ENCODE measurements around the gene WNT9A.
"Not testable (repeated sequence)": the region's sequence is repeated elsewhere in the genome, so short reads cannot be mapped to it uniquely, and the experiment has no call there.

WNT9A gene

GRCh38 chr1:227915564-227916553 lies 31.9 kb downstream of the WNT9A start:
- H3K36me3 Mint-ChIP-seq (ENCODE audit: low read depth): no peaks in the 10 kb centered on the region
- no peak overlapping the region for H3K27ac Mint-ChIP-seq
- H3K27me3 Mint-ChIP-seq: no peaks in the 10 kb centered on the region
- no peak for DNase-seq
- no peak overlapping the region for H3K4me3 Mint-ChIP-seq
- H3K4me1 Mint-ChIP-seq (ENCODE audit: low read depth): no peaks in the 10 kb centered on the region
- H3K9me3 Mint-ChIP-seq: no peaks in the 10 kb centered on the region

GRCh38 chr1:227914801-227915563 lies 32.8 kb downstream of the WNT9A start:
- H3K27ac Mint-ChIP-seq: no peak overlapping the region
- H3K9me3 Mint-ChIP-seq: no peaks in the 10 kb centered on the region
- H3K36me3 Mint-ChIP-seq (ENCODE audit: low read depth): no peaks in the 10 kb centered on the region
- H3K4me3 Mint-ChIP-seq: no peak overlapping the region
- no peak for DNase-seq
- H3K4me1 Mint-ChIP-seq (ENCODE audit: low read depth): no peaks in the 10 kb centered on the region
- H3K27me3 Mint-ChIP-seq: no peaks in the 10 kb centered on the region

- H3K9me3 Mint-ChIP-seq: no peaks in the 10 kb centered on the region
- H3K36me3 Mint-ChIP-seq (ENCODE audit: low read depth): no peaks in the 10 kb centered on the region
- H3K27me3 Mint-ChIP-seq: no peaks in the 10 kb centered on the region
- H3K4me3 Mint-ChIP-seq: no peak overlapping the region
- H3K27ac Mint-ChIP-seq: no peak overlapping the region
- no peaks in the 10 kb centered on the region for H3K4me1 Mint-ChIP-seq (ENCODE audit: low read depth)
- DNase-seq: no peak
Observed at GRCh38 chr1:227913764-227914721, 33.7 kb downstream of the WNT9A start.

- H3K4me1 Mint-ChIP-seq (ENCODE audit: low read depth): no peaks in the 10 kb centered on the region
- no peaks in the 10 kb centered on the region for H3K9me3 Mint-ChIP-seq
- H3K27ac Mint-ChIP-seq: no peak overlapping the region
Observed at GRCh38 chr1:227913396-227913763, 34.4 kb downstream of the WNT9A start.

GRCh38 chr1:227912866-227913265 lies 34.9 kb downstream of the WNT9A start:
- Mint-ChIP-seq H3K27ac (no peak overlapping the region), H3K9me3 (no peaks in the 10 kb centered on the region), H3K4me1 (ENCODE audit: low read depth) (no peaks in the 10 kb centered on the region), H3K27me3 (no peaks in the 10 kb centered on the region), H3K4me3 (no peak overlapping the region), H3K36me3 (ENCODE audit: low read depth) (no peaks in the 10 kb centered on the region)
- DNase-seq: no peak

More at GRCh38 chr1:227913396-227913763, 34.4 kb downstream of the WNT9A start:
- Mint-ChIP-seq H3K4me3 (no peak overlapping the region), H3K36me3 (ENCODE audit: low read depth) (no peaks in the 10 kb centered on the region), H3K27me3 (no peaks in the 10 kb centered on the region)
- DNase-seq: no peak

- Mint-ChIP-seq H3K27me3 (no peaks in the 10 kb centered on the region), H3K4me1 (ENCODE audit: low read depth) (no peaks in the 10 kb centered on the region), H3K27ac (no peak overlapping the region), H3K36me3 (ENCODE audit: low read depth) (no peaks in the 10 kb centered on the region), H3K9me3 (no peaks in the 10 kb centered on the region), H3K4me3 (no peak overlapping the region)
- DNase-seq: no peak
Observed at GRCh38 chr1:227911376-227911775, 36.4 kb downstream of the WNT9A start.

GRCh38 chr1:227910511-227911153 lies 37.1 kb downstream of the WNT9A start:
- no peak for DNase-seq
- Mint-ChIP-seq H3K36me3 (ENCODE audit: low read depth) (no peaks in the 10 kb centered on the region), H3K27ac (no peak overlapping the region), H3K4me3 (no peak overlapping the region), H3K27me3 (no peaks in the 10 kb centered on the region), H3K9me3 (no peaks in the 10 kb centered on the region), H3K4me1 (ENCODE audit: low read depth) (no peaks in the 10 kb centered on the region)

GRCh38 chr1:227909923-227910328 lies 37.8 kb downstream of the WNT9A start:
- H3K4me1 Mint-ChIP-seq (ENCODE audit: low read depth); H3K36me3 Mint-ChIP-seq (ENCODE audit: low read depth); H3K9me3 Mint-ChIP-seq; H3K27me3 Mint-ChIP-seq; H3K27ac Mint-ChIP-seq; DNase-seq; H3K4me3 Mint-ChIP-seq: not testable (repeated sequence)

GRCh38 chr1:227909188-227909587 lies 38.5 kb downstream of the WNT9A start:
- Mint-ChIP-seq H3K27me3 (no peaks in the 10 kb centered on the region), H3K9me3 (no peaks in the 10 kb centered on the region), H3K4me1 (ENCODE audit: low read depth) (no peaks in the 10 kb centered on the region), H3K27ac (no peak overlapping the region), H3K36me3 (ENCODE audit: low read depth) (no peaks in the 10 kb centered on the region), H3K4me3 (no peak overlapping the region)
- DNase-seq: no peak

GRCh38 chr1:227908359-227908758 lies 39.4 kb downstream of the WNT9A start:
- H3K27ac Mint-ChIP-seq: no peak overlapping the region
- no peaks in the 10 kb centered on the region for H3K27me3 Mint-ChIP-seq
- H3K4me1 Mint-ChIP-seq (ENCODE audit: low read depth): no peaks in the 10 kb centered on the region

GRCh38 chr1:227907439-227908015 lies 40.2 kb downstream of the WNT9A start:
- H3K27me3 Mint-ChIP-seq: no peaks in the 10 kb centered on the region
- no peak overlapping the region for H3K27ac Mint-ChIP-seq
- H3K4me3 Mint-ChIP-seq: no peak overlapping the region
- H3K36me3 Mint-ChIP-seq (ENCODE audit: low read depth): no peaks in the 10 kb centered on the region
- H3K4me1 Mint-ChIP-seq (ENCODE audit: low read depth): no peaks in the 10 kb centered on the region
- no peak for DNase-seq
- no peaks in the 10 kb centered on the region for H3K9me3 Mint-ChIP-seq

More at GRCh38 chr1:227908359-227908758, 39.4 kb downstream of the WNT9A start:
- DNase-seq: no peak
- Mint-ChIP-seq H3K36me3 (ENCODE audit: low read depth) (no peaks in the 10 kb centered on the region), H3K4me3 (no peak overlapping the region), H3K9me3 (no peaks in the 10 kb centered on the region)

- DNase-seq: no peak
- no peak overlapping the region for H3K4me3 Mint-ChIP-seq
- no peaks in the 10 kb centered on the region for H3K4me1 Mint-ChIP-seq (ENCODE audit: low read depth)
- no peaks in the 10 kb centered on the region for H3K27me3 Mint-ChIP-seq
- no peak overlapping the region for H3K27ac Mint-ChIP-seq
- H3K36me3 Mint-ChIP-seq (ENCODE audit: low read depth): no peaks in the 10 kb centered on the region
- H3K9me3 Mint-ChIP-seq: no peaks in the 10 kb centered on the region
Observed at GRCh38 chr1:227906550-227907071, 41.1 kb downstream of the WNT9A start.

Data from activated T-cell treated with anti-CD3 and anti-CD28 coated beads, Interleukin-2, amount 50 U/mL, for 24 hours (primary cell).